Activated CD4-positive, alpha-beta T cell treated with anti-CD3 and anti-CD28 coated beads for 36 hours (primary cell): ENCODE data around the gene INTU. TPM values are rescaled to one million over a fixed set of nuclear protein-coding genes. Genes with fewer than 3 reads are reported as not detected.

Source experiments
- ATAC-seq: fragments of 200-7000 bp; cut with Tn5 transposase; one replicate; pipeline ENCODE4 v1.10.0; 2021; ENCODE audit warnings: mild to moderate bottlenecking, moderate library complexity
- CTCF ChIA-PET: fragments of 350-600 bp; sonication (Branson Sonifier 250); formaldehyde crosslinking; loops from one replicate; lab custom pipeline; 2021; ENCODE audit warnings: antibody characterized with exemption; lab: Charles Lee
- POLR2A ChIA-PET: fragments of 350-600 bp; sonication (Branson Sonifier 250); formaldehyde crosslinking; loops from one replicate; lab custom pipeline; 2021; ENCODE audit warnings: antibody characterized with exemption, inconsistent platforms; lab: Charles Lee
- DNase-seq: peaks from one replicate; pipeline ENCODE4 v3.0.0-alpha.2; 2020
- H3K27ac Mint-ChIP-seq: one replicate; pipeline ENCODE4 v1.8.0; 2021; ENCODE audit warnings: mixed read lengths
- H3K27me3 Mint-ChIP-seq: one replicate; pipeline ENCODE4 v1.8.0; 2021; ENCODE audit warnings: mixed read lengths
- H3K36me3 Mint-ChIP-seq: one replicate; pipeline ENCODE4 v1.8.0; 2021; ENCODE audit warnings: low read depth, mixed read lengths
- H3K4me1 Mint-ChIP-seq: one replicate; pipeline ENCODE4 v1.8.0; 2021; ENCODE audit warnings: mixed read lengths
- H3K4me3 Mint-ChIP-seq: one replicate; pipeline ENCODE4 v1.8.0; 2021; ENCODE audit warnings: mild to moderate bottlenecking, moderate library complexity, mixed read lengths
- H3K9me3 Mint-ChIP-seq: one replicate; pipeline ENCODE4 v1.8.0; 2021; ENCODE audit warnings: low read depth, mixed read lengths
- intact Hi-C, 2 experiments: fragments of 100-400 bp; cut with DNase I in 1 of 2; cut with micrococcal nuclease in 1 of 2; formaldehyde crosslinking; loops; one replicate each; pipeline versions ENCODE4 v1.14.2 to v1.15.1; 2022 to 2024; cut with DNase I, micrococcal nuclease
- total RNA-seq, 2 experiments: library from RNA; stranded (reverse); gene quantifications; one replicate each; pipeline ENCODE4 v1.2.3, GENCODE V29; 2021

Gene INTU
- total RNA-seq, 2 experiments from 2014 or later, result 0.50 to 0.56 TPM

- Mint-ChIP-seq H3K27ac (no peak overlapping the region), H3K4me1 (no peaks in the 10 kb centered on the region)
- POLR2A ChIA-PET, result no interaction called here
Observed at GRCh38 chr4:127687580-127687979, 54.8 kb downstream of the INTU start.

GRCh38 chr4:127698789-127699200 is 66.0 kb downstream of the INTU start:
- Mint-ChIP-seq H3K9me3 (peaks cover 3% of the 10 kb centered on the region), H3K4me3 (no peak overlapping the region), H3K27ac (no peak overlapping the region), H3K4me1 (no peaks in the 10 kb centered on the region), H3K36me3 (no peaks in the 10 kb centered on the region), H3K27me3 (peaks cover 4% of the 10 kb centered on the region)
- DNase-seq (no peak), ATAC-seq (peak; percentile 64)
- ChIA-PET CTCF (interaction anchor here (0.7 kb wide), 1 partner anchor 34 kb away, joined by 3 read pairs; no protein-coding TSS in a partner anchor), POLR2A (no interaction called here)
- intact Hi-C loops, result loop anchor here in 1 of 2 experiments (5.0 kb wide), 1 partner anchor 749 kb away; no protein-coding TSS in a partner anchor

More at GRCh38 chr4:127687580-127687979, 54.8 kb downstream of the INTU start:
- no peak overlapping the region for H3K4me3 Mint-ChIP-seq
- ATAC-seq (no peak), DNase-seq (no peak)
- H3K27me3 Mint-ChIP-seq, result no peaks in the 10 kb centered on the region
- H3K9me3 Mint-ChIP-seq, result no peaks in the 10 kb centered on the region
- intact Hi-C loops, result no loop called here
- CTCF ChIA-PET, result interaction anchor here (0.9 to 1.3 kb wide), 2 partner anchors 16 to 22 kb away, joined by 3 to 4 read pairs; no protein-coding TSS in a partner anchor
- no peaks in the 10 kb centered on the region for H3K36me3 Mint-ChIP-seq

GRCh38 chr4:127708985-127709384 is 76.2 kb downstream of the INTU start:
- intact Hi-C loops, result no loop called here
- no peaks in the 10 kb centered on the region for H3K36me3 Mint-ChIP-seq
- H3K4me1 Mint-ChIP-seq, result no peaks in the 10 kb centered on the region
- DNase-seq, result no peak
- peaks cover 2% of the 10 kb centered on the region for H3K27me3 Mint-ChIP-seq
- no peak overlapping the region for H3K4me3 Mint-ChIP-seq
- H3K9me3 Mint-ChIP-seq, result no peaks in the 10 kb centered on the region
- ChIA-PET CTCF (no interaction called here), POLR2A (interaction anchor here (0.7 kb wide), 1 partner anchor 39 kb away, joined by 4 read pairs; no protein-coding TSS in a partner anchor)
- ATAC-seq, result no peak
- H3K27ac Mint-ChIP-seq, result no peak overlapping the region

GRCh38 chr4:127709456-127709855 is 76.7 kb downstream of the INTU start:
- ATAC-seq, result no peak
- ChIA-PET CTCF (interaction anchor here (1.2 kb wide), 1 partner anchor 22 kb away, joined by 3 read pairs; no protein-coding TSS in a partner anchor), POLR2A (interaction anchor here (0.7 kb wide), 1 partner anchor 39 kb away, joined by 4 read pairs; no protein-coding TSS in a partner anchor)
- DNase-seq, result no peak
- H3K27me3 Mint-ChIP-seq, result peaks cover 4% of the 10 kb centered on the region
- intact Hi-C loops, result no loop called here
- H3K27ac Mint-ChIP-seq, result no peak overlapping the region
- no peaks in the 10 kb centered on the region for H3K36me3 Mint-ChIP-seq
- H3K9me3 Mint-ChIP-seq, result no peaks in the 10 kb centered on the region
- no peak overlapping the region for H3K4me3 Mint-ChIP-seq
- no peaks in the 10 kb centered on the region for H3K4me1 Mint-ChIP-seq

- ChIA-PET POLR2A (no interaction called here), CTCF (no interaction called here)
- Mint-ChIP-seq H3K27me3 (peaks cover 3% of the 10 kb centered on the region), H3K4me3 (no peak within 1 kb of the TSS), H3K27ac (no peak within 1 kb of the TSS), H3K9me3 (no peaks in the 10 kb centered on the region), H3K36me3 (no peaks in the 10 kb centered on the region), H3K4me1 (no peaks in the 10 kb centered on the region)
- DNase-seq (no peak), ATAC-seq (no peak)
- intact Hi-C loops, result no loop called here
Observed at GRCh38 chr4:127730142-127730913, 97.6 kb downstream of the INTU start, which contains the start of gene SLC25A31. Gene SLC25A31 (plus strand): TSS chr4:127730400. CDS start chr4:127730546, 146 bp downstream.

- POLR2A ChIA-PET, result no interaction called here
- no peak for ATAC-seq
- intact Hi-C loops, result no loop called here
- Mint-ChIP-seq H3K36me3 (no peaks in the 10 kb centered on the region), H3K27me3 (peaks cover 3% of the 10 kb centered on the region), H3K27ac (no peak overlapping the region), H3K4me1 (no peaks in the 10 kb centered on the region), H3K9me3 (no peaks in the 10 kb centered on the region), H3K4me3 (no peak overlapping the region)
- CTCF ChIA-PET, result interaction anchor here (1.2 to 2.3 kb wide), 3 partner anchors 70 to 129 kb away, joined by 3 to 12 read pairs (median 12); no protein-coding TSS in a partner anchor
- DNase-seq, result no peak
Observed at GRCh38 chr4:127731406-127731805, 98.6 kb downstream of the INTU start.

- peaks cover 2% of the 10 kb centered on the region for H3K27me3 Mint-ChIP-seq
- DNase-seq (no peak), ATAC-seq (no peak)
- intact Hi-C loops, result loop anchor here (1.0 kb wide), 1 partner anchor 127 kb away; no protein-coding TSS in a partner anchor
- CTCF ChIA-PET, result interaction anchor here (0.6 to 2.3 kb wide), 14 partner anchors 9 to 489 kb away, joined by 3 to 12 read pairs (median 4); partner anchors contain the start of gene HSPA4L
- no peak overlapping the region for H3K4me3 Mint-ChIP-seq
- H3K36me3 Mint-ChIP-seq, result no peaks in the 10 kb centered on the region
- no peaks in the 10 kb centered on the region for H3K9me3 Mint-ChIP-seq
- H3K27ac Mint-ChIP-seq, result no peak overlapping the region
- no peaks in the 10 kb centered on the region for H3K4me1 Mint-ChIP-seq
- POLR2A ChIA-PET, result no interaction called here
Observed at GRCh38 chr4:127732623-127733328, 100.0 kb downstream of the INTU start.

GRCh38 chr4:127734976-127735375 is 102.2 kb downstream of the INTU start:
- intact Hi-C loops, result no loop called here
- H3K27ac Mint-ChIP-seq, result no peak overlapping the region
- H3K4me1 Mint-ChIP-seq, result no peaks in the 10 kb centered on the region
- POLR2A ChIA-PET, result no interaction called here
- DNase-seq, result no peak
- ATAC-seq, result no peak
- H3K36me3 Mint-ChIP-seq, result no peaks in the 10 kb centered on the region
- CTCF ChIA-PET, result no interaction called here
- H3K9me3 Mint-ChIP-seq, result no peaks in the 10 kb centered on the region
- peaks cover 2% of the 10 kb centered on the region for H3K27me3 Mint-ChIP-seq
- H3K4me3 Mint-ChIP-seq, result no peak overlapping the region

GRCh38 chr4:127737295-127737694 is 104.5 kb downstream of the INTU start:
- no peaks in the 10 kb centered on the region for H3K4me1 Mint-ChIP-seq
- POLR2A ChIA-PET, result no interaction called here

GRCh38 chr4:127741247-127741646 is 108.5 kb downstream of the INTU start:
- H3K9me3 Mint-ChIP-seq, result peaks cover 2% of the 10 kb centered on the region
- no peak for DNase-seq
- ChIA-PET CTCF (interaction anchor here (1.2 kb wide), 1 partner anchor 8 kb away, joined by 3 read pairs; no protein-coding TSS in a partner anchor), POLR2A (no interaction called here)
- peaks cover 18% of the 10 kb centered on the region for H3K27me3 Mint-ChIP-seq
- ATAC-seq, result no peak
- no peak overlapping the region for H3K4me3 Mint-ChIP-seq
- no peaks in the 10 kb centered on the region for H3K36me3 Mint-ChIP-seq
- H3K4me1 Mint-ChIP-seq, result no peaks in the 10 kb centered on the region
- no peak overlapping the region for H3K27ac Mint-ChIP-seq
- intact Hi-C loops, result no loop called here

More at GRCh38 chr4:127737295-127737694, 104.5 kb downstream of the INTU start:
- ATAC-seq (no peak), DNase-seq (no peak)
- CTCF ChIA-PET, result interaction anchor here (0.7 kb wide), 1 partner anchor 877 kb away, joined by 3 read pairs; no protein-coding TSS in a partner anchor
- no peak overlapping the region for H3K4me3 Mint-ChIP-seq
- no peak overlapping the region for H3K27ac Mint-ChIP-seq
- intact Hi-C loops, result no loop called here
- peaks cover under 1% of the 10 kb centered on the region for H3K9me3 Mint-ChIP-seq
- no peaks in the 10 kb centered on the region for H3K36me3 Mint-ChIP-seq
- H3K27me3 Mint-ChIP-seq, result peaks cover 3% of the 10 kb centered on the region

GRCh38 chr4:127747883-127748282 is 115.1 kb downstream of the INTU start:
- no peak for DNase-seq
- peaks cover 17% of the 10 kb centered on the region for H3K27me3 Mint-ChIP-seq
- ATAC-seq, result no peak
- ChIA-PET POLR2A (no interaction called here), CTCF (no interaction called here)
- intact Hi-C loops, result no loop called here
- H3K27ac Mint-ChIP-seq, result no peak overlapping the region
- H3K4me3 Mint-ChIP-seq, result no peak overlapping the region
- H3K9me3 Mint-ChIP-seq, result peaks cover 5% of the 10 kb centered on the region
- H3K4me1 Mint-ChIP-seq, result no peaks in the 10 kb centered on the region
- no peaks in the 10 kb centered on the region for H3K36me3 Mint-ChIP-seq
